ENCODE results near the gene NAV2. TPM values are rescaled to one million over a fixed set of nuclear protein-coding genes. Genes with fewer than 3 reads are reported as not detected.

NAV2 gene
- total RNA-seq, 2 experiments from 2014 or later, result 0.23 to 0.36 TPM

GRCh38 chr11:19795082-19795481 lies 82.4 kb downstream of the NAV2 start:
- no peak for TF ChIP-seq CTCF (IDR thresholded peaks at IDR 0.05)
- DNase-seq, result no peak
- ATAC-seq, result no peak
- no peak overlapping the region for H3K27ac Mint-ChIP-seq
- ChIA-PET CTCF (no interaction called here), POLR2A (interaction anchor here (0.8 kb wide), 1 partner anchor 15 kb away, joined by 3 read pairs; no protein-coding TSS in a partner anchor)
- H3K4me3 Mint-ChIP-seq, result no peak overlapping the region
- no peaks in the 10 kb centered on the region for H3K4me1 Mint-ChIP-seq (ENCODE audit: low read depth)
- no peaks in the 10 kb centered on the region for H3K9me3 Mint-ChIP-seq
- intact Hi-C loops (cut with micrococcal nuclease), result no loop called here
- H3K36me3 Mint-ChIP-seq (ENCODE audit: low read depth), result no peaks in the 10 kb centered on the region
- no peaks in the 10 kb centered on the region for H3K27me3 Mint-ChIP-seq

GRCh38 chr11:19800162-19800561 lies 87.5 kb downstream of the NAV2 start:
- Mint-ChIP-seq H3K4me3 (no peak overlapping the region), H3K36me3 (ENCODE audit: low read depth) (no peaks in the 10 kb centered on the region), H3K27ac (no peak overlapping the region), H3K4me1 (ENCODE audit: low read depth) (no peaks in the 10 kb centered on the region), H3K27me3 (no peaks in the 10 kb centered on the region), H3K9me3 (no peaks in the 10 kb centered on the region)
- no peak for ATAC-seq
- no peak for TF ChIP-seq CTCF (IDR thresholded peaks at IDR 0.05)
- ChIA-PET CTCF (interaction anchor here (1.0 kb wide), 1 partner anchor 236 kb away, joined by 5 read pairs; no protein-coding TSS in a partner anchor), POLR2A (no interaction called here)
- peak; percentile 3 for DNase-seq
- intact Hi-C loops (cut with micrococcal nuclease), result loop anchor here (10.0 kb wide), 1 partner anchor 245 kb away; no protein-coding TSS in a partner anchor

- Mint-ChIP-seq H3K4me3 (no peak overlapping the region), H3K36me3 (ENCODE audit: low read depth) (no peaks in the 10 kb centered on the region), H3K27me3 (no peaks in the 10 kb centered on the region), H3K4me1 (ENCODE audit: low read depth) (no peaks in the 10 kb centered on the region), H3K9me3 (no peaks in the 10 kb centered on the region), H3K27ac (no peak overlapping the region)
- intact Hi-C loops (cut with micrococcal nuclease), result loop anchor here (10.0 kb wide), 1 partner anchor 246 kb away; no protein-coding TSS in a partner anchor
- DNase-seq, result no peak
- TF ChIP-seq CTCF (IDR thresholded peaks at IDR 0.05), result no peak
- ChIA-PET CTCF (interaction anchor here (1.0 kb wide), 1 partner anchor 237 kb away, joined by 5 read pairs; no protein-coding TSS in a partner anchor), POLR2A (no interaction called here)
- no peak for ATAC-seq
Observed at GRCh38 chr11:19800714-19801519, 88.3 kb downstream of the NAV2 start.

- no peak for ATAC-seq
- intact Hi-C loops (cut with micrococcal nuclease), result loop anchor here (10.0 kb wide), 1 partner anchor 248 kb away; no protein-coding TSS in a partner anchor
- H3K36me3 Mint-ChIP-seq (ENCODE audit: low read depth), result no peaks in the 10 kb centered on the region
- H3K9me3 Mint-ChIP-seq, result no peaks in the 10 kb centered on the region
- POLR2A ChIA-PET, result no interaction called here
- TF ChIP-seq CTCF (IDR thresholded peaks at IDR 0.05), result no peak
- no peak overlapping the region for H3K27ac Mint-ChIP-seq
- no peaks in the 10 kb centered on the region for H3K27me3 Mint-ChIP-seq
- H3K4me1 Mint-ChIP-seq (ENCODE audit: low read depth), result no peaks in the 10 kb centered on the region
- CTCF ChIA-PET, result no interaction called here
- no peak for DNase-seq
- H3K4me3 Mint-ChIP-seq, result no peak overlapping the region
Observed at GRCh38 chr11:19802773-19803293, 90.2 kb downstream of the NAV2 start.

GRCh38 chr11:19803506-19803998 lies 90.9 kb downstream of the NAV2 start:
- no peak for ATAC-seq
- no peaks in the 10 kb centered on the region for H3K27me3 Mint-ChIP-seq
- CTCF ChIA-PET, result no interaction called here
- intact Hi-C loops (cut with micrococcal nuclease), result loop anchor here (10.0 kb wide), 1 partner anchor 249 kb away; no protein-coding TSS in a partner anchor
- H3K27ac Mint-ChIP-seq, result no peak overlapping the region
- no peaks in the 10 kb centered on the region for H3K9me3 Mint-ChIP-seq
- DNase-seq, result no peak
- no peak overlapping the region for H3K4me3 Mint-ChIP-seq
- POLR2A ChIA-PET, result no interaction called here
- H3K4me1 Mint-ChIP-seq (ENCODE audit: low read depth), result no peaks in the 10 kb centered on the region
- H3K36me3 Mint-ChIP-seq (ENCODE audit: low read depth), result no peaks in the 10 kb centered on the region
- TF ChIP-seq CTCF (IDR thresholded peaks at IDR 0.05), result no peak
